ENCODE results near the gene TSHZ2. TPM values are rescaled to one million over a fixed set of nuclear protein-coding genes. Genes with fewer than 3 reads are reported as not detected.
"Not testable (repeated sequence)": the region's sequence is repeated elsewhere in the genome, so short reads cannot be mapped to it uniquely, and the experiment has no call there.

The TSHZ2 gene
- total RNA-seq, 1 donor from 2014 or later, result 22.9 TPM

DNA sequence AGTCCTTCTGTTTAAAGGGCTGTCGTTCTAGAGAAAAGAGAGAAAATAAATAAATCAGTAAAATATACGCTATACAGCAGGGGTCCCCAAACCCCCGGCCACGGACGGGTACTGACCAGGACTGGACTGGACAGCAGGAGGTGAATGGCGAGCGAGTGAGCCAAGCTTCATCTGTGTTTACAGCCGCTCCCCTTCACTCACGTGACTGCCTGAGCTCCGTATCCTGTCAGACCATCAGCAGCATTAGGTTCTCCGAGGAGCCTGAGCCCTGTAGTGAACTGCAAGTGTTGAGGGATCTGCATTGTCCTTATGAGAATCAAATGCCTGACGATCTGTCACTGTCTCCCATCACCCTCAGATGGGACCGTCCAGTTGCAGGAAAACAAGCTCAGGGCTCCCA lies 545.0 kb downstream of the TSHZ2 start:
- Mint-ChIP-seq H3K36me3 (ENCODE audit: insufficient read depth) (no peaks in the 10 kb centered on the region), H3K4me3 (ENCODE audit: low read depth) (no peak overlapping the region), H3K27ac (no peak overlapping the region), H3K4me1 (ENCODE audit: low read depth) (peaks cover 18% of the 10 kb centered on the region), H3K27me3 (no peaks in the 10 kb centered on the region), H3K9me3 (ENCODE audit: low read depth) (no peaks in the 10 kb centered on the region)
- TF ChIP-seq, protein P1, sequence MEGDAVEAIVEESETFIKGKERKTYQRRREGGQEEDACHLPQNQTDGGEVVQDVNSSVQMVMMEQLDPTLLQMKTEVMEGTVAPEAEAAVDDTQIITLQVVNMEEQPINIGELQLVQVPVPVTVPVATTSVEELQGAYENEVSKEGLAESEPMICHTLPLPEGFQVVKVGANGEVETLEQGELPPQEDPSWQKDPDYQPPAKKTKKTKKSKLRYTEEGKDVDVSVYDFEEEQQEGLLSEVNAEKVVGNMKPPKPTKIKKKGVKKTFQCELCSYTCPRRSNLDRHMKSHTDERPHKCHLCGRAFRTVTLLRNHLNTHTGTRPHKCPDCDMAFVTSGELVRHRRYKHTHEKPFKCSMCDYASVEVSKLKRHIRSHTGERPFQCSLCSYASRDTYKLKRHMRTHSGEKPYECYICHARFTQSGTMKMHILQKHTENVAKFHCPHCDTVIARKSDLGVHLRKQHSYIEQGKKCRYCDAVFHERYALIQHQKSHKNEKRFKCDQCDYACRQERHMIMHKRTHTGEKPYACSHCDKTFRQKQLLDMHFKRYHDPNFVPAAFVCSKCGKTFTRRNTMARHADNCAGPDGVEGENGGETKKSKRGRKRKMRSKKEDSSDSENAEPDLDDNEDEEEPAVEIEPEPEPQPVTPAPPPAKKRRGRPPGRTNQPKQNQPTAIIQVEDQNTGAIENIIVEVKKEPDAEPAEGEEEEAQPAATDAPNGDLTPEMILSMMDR (IDR thresholded peaks at IDR 0.05; ENCODE audit: unreplicated experiment), result no peak
- no peak for DNase-seq (ENCODE audit: low spot score, unreplicated experiment)

DNA sequence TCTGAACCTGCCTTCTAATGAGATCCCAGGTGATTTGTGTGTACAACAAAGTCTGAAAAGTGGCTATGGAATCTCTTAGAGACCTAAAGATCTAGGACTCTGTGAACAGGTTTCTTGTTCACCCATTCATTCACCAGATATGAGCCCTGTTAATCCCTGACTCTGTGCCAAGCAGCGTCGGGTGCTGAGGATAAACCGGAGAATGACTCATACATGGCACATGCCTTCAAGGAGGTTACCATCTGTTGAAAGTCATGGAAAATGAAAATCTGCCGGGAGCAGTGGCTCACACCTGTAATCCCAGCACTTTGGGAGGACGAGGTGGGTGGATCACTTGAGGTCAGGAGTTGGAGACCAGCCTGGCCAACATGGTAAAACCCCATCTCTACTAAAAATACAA lies 549.3 kb downstream of the TSHZ2 start:
- not testable (repeated sequence) for H3K36me3 Mint-ChIP-seq (ENCODE audit: insufficient read depth); H3K27me3 Mint-ChIP-seq; H3K4me3 Mint-ChIP-seq (ENCODE audit: low read depth); H3K4me1 Mint-ChIP-seq (ENCODE audit: low read depth); H3K27ac Mint-ChIP-seq; DNase-seq (ENCODE audit: low spot score, unreplicated experiment); H3K9me3 Mint-ChIP-seq (ENCODE audit: low read depth)

DNA sequence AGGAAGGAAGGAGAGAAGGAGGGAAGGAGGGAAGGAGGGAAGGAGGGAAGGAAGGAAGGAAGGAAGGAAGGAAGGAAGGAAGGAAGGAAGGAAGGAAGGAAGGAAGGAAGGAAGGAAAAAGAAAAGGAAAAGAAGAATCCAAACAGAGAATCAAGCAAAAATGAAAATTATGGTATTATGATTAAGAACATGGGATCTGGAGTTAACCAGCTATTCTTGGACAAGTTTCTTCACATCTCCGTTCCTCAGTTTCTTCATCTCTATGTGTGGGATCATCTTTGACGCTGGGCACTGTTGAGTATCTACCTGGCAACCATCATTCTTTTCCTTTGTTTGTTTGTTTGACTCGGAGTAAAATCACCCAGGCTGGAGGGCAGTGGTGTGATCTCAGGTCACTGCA lies 549.9 kb downstream of the TSHZ2 start:
- no peaks in the 10 kb centered on the region for H3K9me3 Mint-ChIP-seq (ENCODE audit: low read depth)
- TF ChIP-seq, protein P1 (IDR thresholded peaks at IDR 0.05; ENCODE audit: unreplicated experiment), result no peak
- H3K36me3 Mint-ChIP-seq (ENCODE audit: insufficient read depth), result no peaks in the 10 kb centered on the region
- no peak overlapping the region for H3K27ac Mint-ChIP-seq
- no peaks in the 10 kb centered on the region for H3K4me1 Mint-ChIP-seq (ENCODE audit: low read depth)
- H3K4me3 Mint-ChIP-seq (ENCODE audit: low read depth), result no peak overlapping the region
- DNase-seq (ENCODE audit: low spot score, unreplicated experiment), result no peak
- no peaks in the 10 kb centered on the region for H3K27me3 Mint-ChIP-seq

DNA sequence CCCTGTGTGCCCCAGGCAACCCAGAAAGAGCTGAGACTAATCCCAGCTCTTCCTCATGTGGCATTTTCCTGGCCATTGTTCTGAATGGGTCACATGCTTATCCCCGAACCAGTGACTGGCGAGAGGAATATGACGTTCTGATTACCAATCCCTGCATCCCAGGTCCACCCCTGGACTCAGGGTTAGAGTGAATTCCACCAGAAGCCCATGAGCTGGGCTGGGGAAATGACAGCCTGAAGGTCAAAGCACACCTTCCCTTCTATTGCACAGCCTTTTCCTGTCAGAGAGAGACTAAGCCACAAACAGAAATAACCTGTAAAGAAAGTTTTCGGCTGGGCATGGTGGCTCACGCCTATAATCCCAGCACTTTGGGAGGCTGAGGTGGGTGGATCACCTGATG lies 550.5 kb downstream of the TSHZ2 start:
- Mint-ChIP-seq H3K9me3 (ENCODE audit: low read depth) (no peaks in the 10 kb centered on the region), H3K36me3 (ENCODE audit: insufficient read depth) (no peaks in the 10 kb centered on the region), H3K4me3 (ENCODE audit: low read depth) (no peak overlapping the region), H3K27ac (no peak overlapping the region), H3K27me3 (no peaks in the 10 kb centered on the region), H3K4me1 (ENCODE audit: low read depth) (no peaks in the 10 kb centered on the region)
- no peak for DNase-seq (ENCODE audit: low spot score, unreplicated experiment)
- TF ChIP-seq, protein P1 (IDR thresholded peaks at IDR 0.05; ENCODE audit: unreplicated experiment), result no peak

DNA sequence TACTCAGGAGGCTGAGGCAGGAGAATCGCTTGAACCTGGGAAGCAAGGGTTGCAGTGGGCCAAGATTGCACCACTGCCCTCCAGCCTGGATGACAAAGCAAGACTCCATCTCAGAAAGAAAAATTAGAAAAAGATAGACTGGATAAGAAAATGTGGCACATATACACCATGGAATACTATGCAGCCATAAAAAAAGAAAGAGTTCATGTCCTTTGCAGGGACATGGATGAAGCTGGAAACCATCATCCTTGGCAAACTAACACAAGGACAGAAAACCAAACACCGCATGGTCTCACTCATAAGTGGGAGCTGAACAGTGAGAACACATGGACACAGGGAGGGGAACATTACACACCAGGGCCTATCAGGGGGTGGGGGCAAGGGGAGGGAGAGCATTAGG lies 551.5 kb downstream of the TSHZ2 start:
- H3K27ac Mint-ChIP-seq; DNase-seq (ENCODE audit: low spot score, unreplicated experiment); H3K27me3 Mint-ChIP-seq; H3K9me3 Mint-ChIP-seq (ENCODE audit: low read depth); H3K4me1 Mint-ChIP-seq (ENCODE audit: low read depth); H3K36me3 Mint-ChIP-seq (ENCODE audit: insufficient read depth); H3K4me3 Mint-ChIP-seq (ENCODE audit: low read depth): not testable (repeated sequence)

DNA sequence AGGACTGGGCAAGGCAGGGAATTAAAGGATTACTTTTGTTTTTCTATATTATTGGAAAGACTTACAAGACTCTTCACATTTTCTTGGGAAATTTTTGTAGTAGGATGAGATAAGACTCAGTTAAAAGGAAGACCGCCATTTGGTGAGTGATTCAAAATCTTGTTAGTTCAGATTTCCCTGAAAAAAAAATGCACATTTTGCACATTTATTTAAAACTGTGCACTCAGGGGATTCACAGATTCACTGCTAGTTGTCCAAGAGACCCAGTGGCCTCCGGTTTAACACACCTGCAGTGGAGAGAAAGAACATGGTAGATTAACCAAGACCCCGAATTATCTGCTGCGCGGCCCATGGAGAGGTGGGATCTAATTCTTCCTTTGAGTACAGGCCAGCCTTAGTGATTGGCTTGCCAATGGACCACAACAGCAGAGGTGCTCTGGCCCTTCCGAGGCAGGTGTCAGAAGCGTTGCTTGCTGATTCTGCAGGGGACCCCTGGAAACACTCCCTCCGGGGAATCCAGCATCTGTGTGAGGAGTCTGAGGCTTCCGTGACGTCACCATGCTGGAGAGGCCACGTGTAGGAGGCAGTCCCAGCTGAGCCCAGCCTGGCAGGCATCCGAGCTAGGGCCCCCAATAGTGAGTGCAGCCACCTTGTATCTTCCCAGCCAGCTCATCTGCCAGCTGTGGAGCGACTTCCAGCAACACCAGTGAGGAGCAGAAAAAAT lies 552.6 kb downstream of the TSHZ2 start:
- H3K27me3 Mint-ChIP-seq, result no peaks in the 10 kb centered on the region
- H3K36me3 Mint-ChIP-seq (ENCODE audit: insufficient read depth), result no peaks in the 10 kb centered on the region
- no peak overlapping the region for H3K27ac Mint-ChIP-seq
- no peaks in the 10 kb centered on the region for H3K4me1 Mint-ChIP-seq (ENCODE audit: low read depth)
- no peaks in the 10 kb centered on the region for H3K9me3 Mint-ChIP-seq (ENCODE audit: low read depth)
- no peak overlapping the region for H3K4me3 Mint-ChIP-seq (ENCODE audit: low read depth)
- TF ChIP-seq, protein P1 (IDR thresholded peaks at IDR 0.05; ENCODE audit: unreplicated experiment), result no peak
- no peak for DNase-seq (ENCODE audit: low spot score, unreplicated experiment)

Data from progenitor cell of endocrine pancreas (in vitro differentiated cells).